Type B pancreatic cell (in vitro differentiated cells): Measurements from ENCODE around the gene LMOD3. TPM values are rescaled to one million over a fixed set of nuclear protein-coding genes. Genes with fewer than 3 reads are reported as not detected.

ENCODE experiments used
- DNase-seq: peaks from one replicate; pipeline ENCODE4 v3.0.0; 2021; ENCODE audit warnings: mixed read lengths; ENCODE audit not compliant: unreplicated experiment; ENCODE audit errors: extremely low spot score
- H3K27ac Mint-ChIP-seq: 2 replicates; pipeline ENCODE4 v1.8.0; 2021; ENCODE audit warnings: mild to moderate bottlenecking, mixed read lengths
- H3K27me3 Mint-ChIP-seq: 2 replicates; pipeline ENCODE4 v1.8.0; 2021; ENCODE audit warnings: mixed read lengths
- H3K36me3 Mint-ChIP-seq: 2 replicates; pipeline ENCODE4 v1.8.0; 2021; ENCODE audit warnings: mixed read lengths
- H3K4me1 Mint-ChIP-seq: one replicate; pipeline ENCODE4 v1.8.0; 2021; ENCODE audit warnings: mixed read lengths; ENCODE audit not compliant: unreplicated experiment
- H3K4me3 Mint-ChIP-seq: 2 replicates; pipeline ENCODE4 v1.8.0; 2021; ENCODE audit warnings: mild to moderate bottlenecking, mixed read lengths
- H3K9me3 Mint-ChIP-seq: 2 replicates; pipeline ENCODE4 v1.8.0; 2021; ENCODE audit warnings: mixed read lengths
- total RNA-seq: library from RNA; stranded (reverse); gene quantifications from 2 replicates; pipeline ENCODE4 v1.2.1, GENCODE V29; 2021; ENCODE audit warnings: low replicate concordance
- TF ChIP-seq, protein P1 (sequence below): fragments of 200-600 bp; sonication (generic); conservative IDR thresholded peaks from 2 replicates; pipeline ENCODE4 v1.5.0; 2021; ENCODE audit warnings: antibody characterized with exemption, mild to moderate bottlenecking

The LMOD3 gene
- total RNA-seq, 1 donor from 2014 or later, result 0.12 TPM

DNA sequence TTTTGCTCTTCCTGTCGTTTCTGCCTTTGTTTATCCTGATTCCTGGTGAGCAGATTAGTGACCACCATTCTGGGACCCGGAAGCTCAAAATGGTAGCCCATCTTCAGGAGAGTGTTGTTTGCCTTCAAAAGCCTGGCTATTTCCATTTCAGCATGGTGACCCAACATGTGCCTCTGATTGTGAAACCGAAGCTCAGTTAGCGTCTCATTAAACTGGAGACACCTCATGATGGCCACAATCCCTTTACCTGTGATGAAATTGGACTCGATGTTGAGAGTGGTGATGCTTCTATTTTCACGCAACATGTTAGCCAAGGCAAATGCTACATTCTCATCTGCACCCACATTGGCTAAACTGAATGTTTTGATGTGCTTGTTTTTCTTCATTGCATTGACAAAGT, 3.3 kb downstream of the LMOD3 start:
- H3K4me1 Mint-ChIP-seq, result peaks cover 7% of the 10 kb centered on the region
- no peak for DNase-seq
- H3K27me3 Mint-ChIP-seq, result no peaks in the 10 kb centered on the region
- H3K27ac Mint-ChIP-seq, result no peak overlapping the region
- no peaks in the 10 kb centered on the region for H3K36me3 Mint-ChIP-seq
- H3K4me3 Mint-ChIP-seq, result no peak overlapping the region
- TF ChIP-seq, protein P1, sequence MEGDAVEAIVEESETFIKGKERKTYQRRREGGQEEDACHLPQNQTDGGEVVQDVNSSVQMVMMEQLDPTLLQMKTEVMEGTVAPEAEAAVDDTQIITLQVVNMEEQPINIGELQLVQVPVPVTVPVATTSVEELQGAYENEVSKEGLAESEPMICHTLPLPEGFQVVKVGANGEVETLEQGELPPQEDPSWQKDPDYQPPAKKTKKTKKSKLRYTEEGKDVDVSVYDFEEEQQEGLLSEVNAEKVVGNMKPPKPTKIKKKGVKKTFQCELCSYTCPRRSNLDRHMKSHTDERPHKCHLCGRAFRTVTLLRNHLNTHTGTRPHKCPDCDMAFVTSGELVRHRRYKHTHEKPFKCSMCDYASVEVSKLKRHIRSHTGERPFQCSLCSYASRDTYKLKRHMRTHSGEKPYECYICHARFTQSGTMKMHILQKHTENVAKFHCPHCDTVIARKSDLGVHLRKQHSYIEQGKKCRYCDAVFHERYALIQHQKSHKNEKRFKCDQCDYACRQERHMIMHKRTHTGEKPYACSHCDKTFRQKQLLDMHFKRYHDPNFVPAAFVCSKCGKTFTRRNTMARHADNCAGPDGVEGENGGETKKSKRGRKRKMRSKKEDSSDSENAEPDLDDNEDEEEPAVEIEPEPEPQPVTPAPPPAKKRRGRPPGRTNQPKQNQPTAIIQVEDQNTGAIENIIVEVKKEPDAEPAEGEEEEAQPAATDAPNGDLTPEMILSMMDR, result no peak
- no peaks in the 10 kb centered on the region for H3K9me3 Mint-ChIP-seq

DNA sequence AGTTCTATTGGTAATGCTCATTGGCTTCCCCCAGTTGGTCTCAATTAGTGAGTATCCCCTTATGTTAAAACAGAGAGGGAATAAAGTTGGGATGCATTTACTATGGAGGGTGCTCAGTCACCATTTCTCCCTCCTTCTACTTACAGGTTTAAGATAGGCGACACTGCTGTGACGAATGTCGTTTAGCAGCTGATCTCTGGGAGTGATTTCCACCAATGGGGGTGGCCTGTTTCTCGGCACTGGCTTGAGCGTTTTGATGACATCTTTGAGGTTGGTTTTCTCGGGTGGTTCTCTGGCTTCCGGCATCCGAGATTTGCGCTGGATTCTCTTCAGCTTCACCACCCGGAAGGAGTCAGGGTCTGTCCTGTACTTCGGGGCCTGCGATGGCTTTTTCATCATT, 3.8 kb downstream of the LMOD3 start:
- Mint-ChIP-seq H3K4me3 (no peak overlapping the region), H3K4me1 (peaks cover 7% of the 10 kb centered on the region), H3K36me3 (no peaks in the 10 kb centered on the region), H3K9me3 (no peaks in the 10 kb centered on the region), H3K27ac (no peak overlapping the region), H3K27me3 (no peaks in the 10 kb centered on the region)
- TF ChIP-seq, protein P1, result no peak
- no peak for DNase-seq

DNA sequence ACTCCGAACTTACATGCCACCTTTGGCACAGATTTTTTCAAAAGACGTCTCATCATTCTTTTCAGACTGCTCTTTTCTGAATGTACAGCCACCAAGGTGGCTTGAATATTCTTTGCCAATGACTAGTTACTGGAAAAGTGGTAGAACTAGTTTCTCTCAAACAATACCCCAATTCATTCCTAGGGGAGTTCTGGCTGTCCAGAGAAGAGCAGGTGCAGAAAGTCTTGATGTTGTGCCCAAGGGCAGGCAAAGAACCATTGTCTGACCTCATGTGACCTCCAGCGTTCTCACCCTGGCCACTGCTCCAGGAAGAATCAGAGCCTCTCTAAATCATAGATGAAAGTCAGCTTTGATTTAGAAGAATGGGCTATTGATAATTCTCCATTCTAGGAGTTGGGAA, 5.5 kb downstream of the LMOD3 start:
- Mint-ChIP-seq H3K4me3 (peak overlapping the region; percentile 18), H3K9me3 (no peaks in the 10 kb centered on the region), H3K4me1 (peaks cover 5% of the 10 kb centered on the region), H3K36me3 (no peaks in the 10 kb centered on the region), H3K27me3 (no peaks in the 10 kb centered on the region), H3K27ac (no peak overlapping the region)
- no peak for DNase-seq
- TF ChIP-seq, protein P1, result no peak

DNA sequence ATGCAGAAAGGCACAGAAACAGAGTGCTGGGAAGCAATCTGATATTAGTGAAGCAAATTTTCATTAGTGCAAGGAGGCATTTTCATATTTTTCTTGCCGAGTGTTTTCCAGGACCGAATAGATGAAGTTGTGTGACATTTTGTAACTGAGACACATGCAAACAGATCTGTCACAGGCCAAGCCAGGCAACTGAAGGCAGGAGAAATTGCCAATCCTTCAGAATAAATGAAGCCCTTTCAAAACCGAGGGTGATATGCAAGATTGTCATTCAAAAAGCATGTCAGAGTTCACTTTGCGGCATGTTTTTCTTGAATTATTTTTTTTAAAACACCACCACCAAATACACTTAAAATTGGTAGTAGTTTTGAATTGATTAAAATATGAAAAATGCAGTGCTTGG, 6.2 kb downstream of the LMOD3 start:
- no peak for DNase-seq
- H3K4me1 Mint-ChIP-seq, result no peaks in the 10 kb centered on the region
- no peaks in the 10 kb centered on the region for H3K36me3 Mint-ChIP-seq
- no peaks in the 10 kb centered on the region for H3K9me3 Mint-ChIP-seq
- TF ChIP-seq, protein P1, result no peak
- no peaks in the 10 kb centered on the region for H3K27me3 Mint-ChIP-seq
- H3K27ac Mint-ChIP-seq, result no peak overlapping the region
- no peak overlapping the region for H3K4me3 Mint-ChIP-seq

DNA sequence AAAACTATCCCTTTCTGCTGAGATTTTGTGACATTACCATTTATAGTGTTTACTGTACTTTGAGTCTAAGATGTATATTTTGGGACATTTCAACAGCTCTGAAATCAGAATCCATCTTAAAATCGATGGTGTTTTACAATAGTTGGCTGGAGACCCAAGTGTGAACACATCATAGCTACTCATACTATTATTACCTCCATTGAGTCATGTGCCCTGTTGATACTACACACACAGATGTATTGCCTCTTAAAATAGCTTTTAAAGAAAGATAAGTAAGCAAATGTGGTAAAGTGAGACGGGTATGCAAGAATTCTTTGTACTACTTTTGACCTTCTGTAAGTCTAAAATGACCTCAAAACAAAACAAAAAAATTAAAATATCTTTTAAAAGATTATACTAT, 6.7 kb downstream of the LMOD3 start:
- H3K4me3 Mint-ChIP-seq, result no peak overlapping the region
- H3K27me3 Mint-ChIP-seq, result no peaks in the 10 kb centered on the region
- H3K27ac Mint-ChIP-seq, result no peak overlapping the region
- TF ChIP-seq, protein P1, result no peak
- DNase-seq, result no peak
- no peaks in the 10 kb centered on the region for H3K9me3 Mint-ChIP-seq
- H3K36me3 Mint-ChIP-seq, result no peaks in the 10 kb centered on the region
- H3K4me1 Mint-ChIP-seq, result no peaks in the 10 kb centered on the region

DNA sequence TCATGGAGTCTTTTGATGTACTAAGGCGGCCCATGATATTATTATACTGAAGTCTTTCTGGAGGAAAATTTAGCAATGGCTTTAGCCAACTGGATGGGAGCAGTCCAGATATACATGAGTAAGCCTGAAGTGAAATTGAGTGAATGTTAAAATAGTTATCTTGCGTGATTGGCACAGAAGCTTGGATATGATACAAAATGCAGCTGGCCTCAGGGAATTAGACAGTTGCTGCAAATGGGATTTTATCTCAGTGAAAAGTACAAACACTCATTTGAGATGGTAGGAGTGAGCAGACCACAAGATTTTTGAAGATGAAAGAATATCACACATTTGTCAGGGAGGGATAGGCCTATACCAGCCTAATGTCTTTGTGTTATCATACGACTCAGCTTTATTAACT, 8.9 kb downstream of the LMOD3 start:
- Mint-ChIP-seq H3K36me3 (no peaks in the 10 kb centered on the region), H3K9me3 (no peaks in the 10 kb centered on the region), H3K27me3 (no peaks in the 10 kb centered on the region), H3K4me1 (no peaks in the 10 kb centered on the region), H3K4me3 (no peak overlapping the region), H3K27ac (no peak overlapping the region)
- TF ChIP-seq, protein P1, result no peak
- DNase-seq, result no peak
